ENCODE data around the gene SMLR1.

Gene SMLR1

DNA sequence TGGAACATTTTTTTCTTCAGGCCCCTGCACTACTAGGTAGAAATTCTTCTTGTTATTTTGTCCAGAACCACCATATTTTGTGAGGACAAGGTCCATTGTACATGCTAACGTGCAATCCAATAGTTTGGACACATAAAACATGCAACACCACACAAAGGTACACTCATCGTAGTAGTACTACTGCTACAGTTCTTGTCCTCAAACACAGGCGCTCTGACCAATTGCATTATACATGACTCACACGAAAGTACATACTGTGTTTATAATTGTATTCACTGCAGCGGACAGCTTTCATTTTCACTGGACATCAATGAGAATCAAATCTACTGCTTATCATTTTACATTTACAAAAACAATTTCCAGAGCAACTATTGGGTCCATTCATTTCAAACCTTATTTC, 15.3 kb upstream of the SMLR1 start:
- TF ChIP-seq ZBTB7A (IDR thresholded peaks at IDR 0.05; ENCODE audit: low read depth): no peak
- TF ChIP-seq YY1 (IDR thresholded peaks at IDR 0.05; ENCODE audit: low read depth): no peak
- no peak for TF ChIP-seq TEAD4 (IDR thresholded peaks at IDR 0.05)
- no peak for TF ChIP-seq FOXM1 (IDR thresholded peaks at IDR 0.05; ENCODE audit: borderline replicate concordance, low read depth)
- TF ChIP-seq NFIC (IDR thresholded peaks at IDR 0.05): no peak

DNA sequence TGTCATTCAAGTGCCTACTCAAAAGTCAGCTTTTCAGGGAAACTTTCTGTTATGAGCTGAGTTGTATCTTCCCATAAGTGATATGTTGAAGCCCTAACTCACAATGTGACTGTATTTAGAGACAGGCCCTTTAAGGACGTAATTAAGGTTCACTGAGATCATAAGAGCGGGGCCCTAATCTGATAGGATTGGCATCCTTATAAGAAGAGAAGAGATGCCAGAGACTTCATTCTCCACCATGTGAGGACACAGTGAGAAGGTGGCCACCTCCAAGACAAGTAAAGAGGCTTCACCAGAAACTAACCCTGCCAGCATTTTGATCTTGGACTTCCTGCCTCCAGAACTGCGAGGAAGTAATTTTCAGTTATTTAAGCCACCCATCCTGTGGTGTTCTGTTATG, 12.7 kb upstream of the SMLR1 start:
- TF ChIP-seq EGR1 (IDR thresholded peaks at IDR 0.05): no peak
- TF ChIP-seq TAF1 (IDR thresholded peaks at IDR 0.05; ENCODE audit: low read depth): no peak
- TF ChIP-seq RAD21 (IDR thresholded peaks at IDR 0.05; ENCODE audit: low read depth): no peak
- no peak for TF ChIP-seq ZBTB7A (IDR thresholded peaks at IDR 0.05; ENCODE audit: low read depth)
- TF ChIP-seq TCF12 (IDR thresholded peaks at IDR 0.05; ENCODE audit: low read depth): no peak
- TF ChIP-seq, protein P1, sequence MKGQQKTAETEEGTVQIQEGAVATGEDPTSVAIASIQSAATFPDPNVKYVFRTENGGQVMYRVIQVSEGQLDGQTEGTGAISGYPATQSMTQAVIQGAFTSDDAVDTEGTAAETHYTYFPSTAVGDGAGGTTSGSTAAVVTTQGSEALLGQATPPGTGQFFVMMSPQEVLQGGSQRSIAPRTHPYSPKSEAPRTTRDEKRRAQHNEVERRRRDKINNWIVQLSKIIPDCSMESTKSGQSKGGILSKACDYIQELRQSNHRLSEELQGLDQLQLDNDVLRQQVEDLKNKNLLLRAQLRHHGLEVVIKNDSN (IDR thresholded peaks at IDR 0.05): no peak
- TF ChIP-seq CEBPB (IDR thresholded peaks at IDR 0.05): no peak
- TF ChIP-seq, protein P2, sequence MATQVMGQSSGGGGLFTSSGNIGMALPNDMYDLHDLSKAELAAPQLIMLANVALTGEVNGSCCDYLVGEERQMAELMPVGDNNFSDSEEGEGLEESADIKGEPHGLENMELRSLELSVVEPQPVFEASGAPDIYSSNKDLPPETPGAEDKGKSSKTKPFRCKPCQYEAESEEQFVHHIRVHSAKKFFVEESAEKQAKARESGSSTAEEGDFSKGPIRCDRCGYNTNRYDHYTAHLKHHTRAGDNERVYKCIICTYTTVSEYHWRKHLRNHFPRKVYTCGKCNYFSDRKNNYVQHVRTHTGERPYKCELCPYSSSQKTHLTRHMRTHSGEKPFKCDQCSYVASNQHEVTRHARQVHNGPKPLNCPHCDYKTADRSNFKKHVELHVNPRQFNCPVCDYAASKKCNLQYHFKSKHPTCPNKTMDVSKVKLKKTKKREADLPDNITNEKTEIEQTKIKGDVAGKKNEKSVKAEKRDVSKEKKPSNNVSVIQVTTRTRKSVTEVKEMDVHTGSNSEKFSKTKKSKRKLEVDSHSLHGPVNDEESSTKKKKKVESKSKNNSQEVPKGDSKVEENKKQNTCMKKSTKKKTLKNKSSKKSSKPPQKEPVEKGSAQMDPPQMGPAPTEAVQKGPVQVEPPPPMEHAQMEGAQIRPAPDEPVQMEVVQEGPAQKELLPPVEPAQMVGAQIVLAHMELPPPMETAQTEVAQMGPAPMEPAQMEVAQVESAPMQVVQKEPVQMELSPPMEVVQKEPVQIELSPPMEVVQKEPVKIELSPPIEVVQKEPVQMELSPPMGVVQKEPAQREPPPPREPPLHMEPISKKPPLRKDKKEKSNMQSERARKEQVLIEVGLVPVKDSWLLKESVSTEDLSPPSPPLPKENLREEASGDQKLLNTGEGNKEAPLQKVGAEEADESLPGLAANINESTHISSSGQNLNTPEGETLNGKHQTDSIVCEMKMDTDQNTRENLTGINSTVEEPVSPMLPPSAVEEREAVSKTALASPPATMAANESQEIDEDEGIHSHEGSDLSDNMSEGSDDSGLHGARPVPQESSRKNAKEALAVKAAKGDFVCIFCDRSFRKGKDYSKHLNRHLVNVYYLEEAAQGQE (IDR thresholded peaks at IDR 0.05; ENCODE audit: low read depth): no peak
- TF ChIP-seq NFIC (IDR thresholded peaks at IDR 0.05): no peak
- no peak for TF ChIP-seq FOXM1 (IDR thresholded peaks at IDR 0.05; ENCODE audit: borderline replicate concordance, low read depth)
- no peak for TF ChIP-seq EP300 (IDR thresholded peaks at IDR 0.05; ENCODE audit: borderline replicate concordance)
- no peak for TF ChIP-seq CREB1 (IDR thresholded peaks at IDR 0.05; ENCODE audit: low read depth)
- TF ChIP-seq TEAD4 (IDR thresholded peaks at IDR 0.05): no peak
- TF ChIP-seq YY1 (IDR thresholded peaks at IDR 0.05; ENCODE audit: low read depth): no peak
- TF ChIP-seq, protein P3, sequence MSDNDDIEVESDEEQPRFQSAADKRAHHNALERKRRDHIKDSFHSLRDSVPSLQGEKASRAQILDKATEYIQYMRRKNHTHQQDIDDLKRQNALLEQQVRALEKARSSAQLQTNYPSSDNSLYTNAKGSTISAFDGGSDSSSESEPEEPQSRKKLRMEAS (IDR thresholded peaks at IDR 0.05): no peak

DNA sequence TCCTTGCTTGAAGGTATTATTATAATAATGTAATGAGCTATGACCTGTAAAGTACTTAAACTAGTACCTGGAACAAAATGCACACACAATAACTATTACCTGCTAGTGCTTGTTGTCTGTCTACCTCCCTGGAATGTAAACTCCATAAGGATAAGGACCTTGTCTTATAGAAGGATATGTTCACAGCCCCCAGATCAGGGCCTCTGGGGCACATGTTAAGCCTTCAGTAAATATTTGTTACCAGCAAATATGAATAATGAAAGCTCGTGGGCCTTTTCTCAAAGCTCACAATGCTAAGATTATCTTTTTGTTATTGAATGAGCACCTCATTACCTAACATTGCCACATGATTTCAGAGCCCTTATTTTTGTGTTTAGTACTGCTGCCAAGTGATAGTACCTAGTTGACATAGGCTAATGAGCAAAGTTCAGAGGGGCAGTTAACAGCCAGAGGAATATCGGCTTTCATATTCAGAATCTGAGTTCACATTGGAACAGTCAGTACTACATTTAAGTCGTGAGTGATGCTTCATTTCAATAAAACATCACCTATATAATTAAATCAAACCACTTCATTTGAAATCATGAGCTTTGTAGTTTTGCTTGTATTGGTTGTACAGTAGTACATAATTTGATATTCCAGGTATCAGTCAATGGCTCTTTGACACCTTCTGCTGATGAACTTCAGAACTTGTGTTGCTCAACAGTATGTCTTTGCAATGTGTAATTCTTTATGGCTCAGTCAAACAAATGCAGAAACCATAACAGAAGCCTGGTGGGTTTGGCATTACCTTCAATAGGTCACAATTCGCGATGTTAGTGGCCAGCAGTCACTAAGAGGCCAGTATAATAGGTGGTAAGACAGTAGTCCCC, 11.8 kb upstream of the SMLR1 start:
- TF ChIP-seq NFIC (IDR thresholded peaks at IDR 0.05): no peak
- TF ChIP-seq RAD21 (IDR thresholded peaks at IDR 0.05; ENCODE audit: low read depth): no peak
- TF ChIP-seq, protein P3 (IDR thresholded peaks at IDR 0.05): no peak
- TF ChIP-seq ZBTB7A (IDR thresholded peaks at IDR 0.05; ENCODE audit: low read depth): no peak
- TF ChIP-seq TAF1 (IDR thresholded peaks at IDR 0.05; ENCODE audit: low read depth): no peak
- TF ChIP-seq CEBPB (IDR thresholded peaks at IDR 0.05): no peak
- TF ChIP-seq, protein P2 (IDR thresholded peaks at IDR 0.05; ENCODE audit: low read depth): no peak
- TF ChIP-seq TCF12 (IDR thresholded peaks at IDR 0.05; ENCODE audit: low read depth): no peak
- TF ChIP-seq TEAD4 (IDR thresholded peaks at IDR 0.05): no peak

DNA sequence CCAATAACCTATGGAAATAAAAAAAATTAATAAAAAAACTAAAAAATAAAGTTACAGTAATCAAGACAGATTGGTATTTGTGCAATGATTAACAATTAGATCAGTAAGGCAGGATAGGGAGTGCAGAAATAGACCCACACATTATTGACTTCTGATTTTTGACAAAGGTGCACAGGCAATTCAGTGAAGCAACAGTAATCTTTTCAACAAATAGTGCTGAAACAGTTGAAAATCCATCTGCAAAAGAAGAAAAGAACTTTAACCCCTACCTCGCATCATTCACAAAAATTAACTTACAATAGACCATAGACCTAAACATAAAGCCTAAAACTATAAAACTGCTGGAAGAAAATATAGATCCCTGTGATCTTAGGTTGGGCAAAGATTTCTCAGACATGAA, 4.5 kb upstream of the SMLR1 start:
- TF ChIP-seq TEAD4 (IDR thresholded peaks at IDR 0.05) (no peak), EGR1 (IDR thresholded peaks at IDR 0.05) (no peak), TAF1 (IDR thresholded peaks at IDR 0.05; ENCODE audit: low read depth) (no peak), TCF12 (IDR thresholded peaks at IDR 0.05; ENCODE audit: low read depth) (no peak), CEBPB (IDR thresholded peaks at IDR 0.05) (no peak), EP300 (IDR thresholded peaks at IDR 0.05; ENCODE audit: borderline replicate concordance) (no peak), ZBTB7A (IDR thresholded peaks at IDR 0.05; ENCODE audit: low read depth) (no peak), RAD21 (IDR thresholded peaks at IDR 0.05; ENCODE audit: low read depth) (no peak), NFIC (IDR thresholded peaks at IDR 0.05) (no peak), FOXM1 (IDR thresholded peaks at IDR 0.05; ENCODE audit: borderline replicate concordance, low read depth) (no peak), CREB1 (IDR thresholded peaks at IDR 0.05; ENCODE audit: low read depth) (no peak)
- TF ChIP-seq, protein P2 (IDR thresholded peaks at IDR 0.05; ENCODE audit: low read depth): no peak
- TF ChIP-seq, protein P1 (IDR thresholded peaks at IDR 0.05): no peak
- TF ChIP-seq, protein P3 (IDR thresholded peaks at IDR 0.05): no peak

Data from Ishikawa (cell line).